Activated CD8-positive, alpha-beta memory T cell treated with anti-CD3 and anti-CD28 coated beads, Interleukin-2, amount 50 U/mL, for 24 hours (primary cell): Measurements from ENCODE around the gene ARHGAP26.

Experiments used
- DNase-seq: peaks from one replicate; pipeline ENCODE4 v3.0.0-alpha.2; 2020; ENCODE audit errors: extremely low read depth

Gene ARHGAP26

DNA sequence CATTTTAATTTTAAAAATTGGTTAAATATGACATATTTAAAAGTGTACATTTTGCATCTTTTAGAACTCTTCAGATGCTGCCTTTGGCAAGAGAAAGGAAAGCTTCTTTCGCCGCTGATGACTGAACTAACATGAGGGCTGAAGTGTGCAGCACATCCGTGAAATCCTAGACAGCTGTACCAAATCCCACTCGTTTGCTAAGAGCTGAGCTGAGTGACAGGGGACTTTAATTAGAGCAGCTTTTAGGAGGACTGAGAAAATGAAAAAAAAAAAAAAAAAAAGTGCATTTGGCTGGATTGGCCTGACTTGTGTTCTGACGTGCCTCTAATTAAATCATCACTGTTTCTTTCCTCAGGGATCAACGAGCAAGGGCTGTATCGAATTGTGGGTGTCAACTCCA is 271.3 kb downstream of the ARHGAP26 start:
- no peak for DNase-seq

DNA sequence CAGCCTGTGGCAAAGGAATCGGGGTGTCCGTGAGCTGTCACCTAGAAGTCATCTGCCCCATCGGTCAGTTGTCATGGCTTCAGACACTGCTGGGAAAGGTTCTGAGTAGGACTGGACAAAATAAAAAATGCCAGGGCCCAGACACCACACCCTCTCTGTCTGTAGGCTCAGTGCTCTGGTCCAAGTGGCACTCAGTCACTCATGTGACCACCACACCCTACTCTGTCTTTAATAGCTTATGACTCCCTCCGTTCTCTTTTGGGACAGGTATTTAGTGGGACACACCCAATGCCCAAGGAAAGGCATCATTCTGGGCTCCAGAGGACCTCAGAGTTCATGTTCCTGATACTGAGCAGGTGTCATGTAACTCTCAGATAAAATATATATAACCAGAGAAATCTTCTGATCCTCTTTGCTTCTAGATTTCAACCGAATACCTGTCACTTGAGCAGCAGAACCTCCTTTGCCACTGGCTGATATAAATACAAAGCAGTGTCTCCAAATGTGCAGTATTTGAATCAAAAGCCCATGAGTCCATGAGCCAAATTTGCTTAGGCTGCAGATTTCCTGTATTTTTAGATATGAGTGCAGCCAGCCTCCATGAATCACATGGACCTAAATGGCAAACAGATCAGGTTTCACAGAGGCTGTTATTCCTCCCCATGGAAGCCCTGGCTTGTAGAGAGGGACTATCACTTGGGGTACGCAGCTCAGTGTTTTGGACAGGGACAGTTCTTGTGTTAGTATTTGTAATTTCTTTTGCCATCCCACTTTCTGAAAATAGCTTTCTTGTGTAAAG is 272.0 kb downstream of the ARHGAP26 start:
- DNase-seq = no peak

DNA sequence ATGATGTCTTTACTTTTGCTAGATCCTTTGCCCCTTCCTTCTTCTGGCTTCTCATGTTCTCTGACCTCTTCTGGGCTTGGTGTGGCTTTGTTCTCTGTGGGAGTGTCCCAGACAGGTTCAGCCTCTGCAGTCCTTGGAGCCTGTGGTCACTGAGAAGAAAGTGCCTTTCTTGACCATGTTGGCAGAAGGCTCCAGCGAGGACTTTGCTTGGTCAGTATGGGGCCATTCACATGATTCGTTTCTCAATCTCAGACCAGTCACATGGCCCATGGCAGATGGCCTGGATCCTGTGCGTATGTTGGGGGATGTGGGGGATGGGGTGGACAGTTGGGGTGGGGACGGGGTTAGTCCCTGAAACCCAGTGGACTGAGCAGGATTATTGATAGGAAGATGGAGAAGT is 274.1 kb downstream of the ARHGAP26 start:
- DNase-seq = no peak

DNA sequence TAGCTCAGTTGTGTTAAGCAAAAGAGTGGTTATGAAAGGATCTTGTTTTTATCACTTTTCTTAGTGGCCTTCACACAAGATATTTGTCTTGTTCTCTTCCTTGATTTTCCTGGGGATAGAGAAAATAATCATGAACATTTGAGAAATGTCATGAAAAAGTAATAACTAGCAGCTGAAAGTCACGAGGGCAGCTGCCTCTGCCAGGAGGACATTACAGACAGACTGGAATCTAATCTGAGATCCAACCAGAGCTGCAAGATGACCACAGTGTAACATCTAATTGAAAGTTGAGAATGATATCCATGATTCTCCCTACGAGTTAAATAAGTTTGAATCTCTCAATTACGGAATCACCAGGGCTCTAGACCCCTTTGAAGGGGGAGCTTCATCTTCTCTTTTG is 274.9 kb downstream of the ARHGAP26 start:
- DNase-seq = no peak

DNA sequence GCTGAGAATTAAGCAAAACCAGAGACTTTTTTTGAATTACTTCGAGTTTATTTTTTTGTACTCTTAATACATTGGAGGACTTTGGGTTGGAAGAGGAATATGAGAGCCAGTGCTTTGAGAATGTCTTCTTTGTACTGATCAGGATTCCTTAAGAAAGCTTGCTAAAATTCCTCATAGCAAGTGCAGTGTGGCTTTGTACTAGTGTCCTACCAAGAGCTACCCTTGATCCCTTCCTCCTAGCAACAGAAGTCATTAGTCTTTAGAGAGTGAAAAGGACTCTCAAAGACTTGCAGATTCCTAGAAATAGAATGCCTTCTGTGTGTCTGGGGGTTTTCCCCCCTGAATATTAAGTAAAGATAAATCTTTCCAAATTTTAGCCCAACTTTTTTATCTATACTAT is 276.1 kb downstream of the ARHGAP26 start:
- DNase-seq = no peak

DNA sequence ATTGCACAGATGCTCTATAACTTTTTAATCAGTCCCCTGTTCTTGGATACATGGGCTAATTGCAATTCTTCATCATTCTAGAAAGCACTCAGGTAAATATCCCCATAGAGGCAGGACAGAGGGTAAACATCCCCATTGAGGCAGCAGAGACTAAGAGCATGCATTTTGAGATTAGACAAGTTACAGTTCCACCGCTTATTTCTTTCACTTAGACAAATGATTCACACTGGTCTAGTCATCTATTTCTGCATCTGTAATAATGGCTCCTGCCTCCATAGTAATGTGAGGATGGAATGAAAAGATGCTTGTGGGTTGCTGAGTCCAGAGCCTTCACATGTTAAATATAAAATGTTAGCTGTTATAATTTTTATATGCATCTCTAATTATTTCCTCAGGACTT is 276.9 kb downstream of the ARHGAP26 start:
- no peak for DNase-seq

DNA sequence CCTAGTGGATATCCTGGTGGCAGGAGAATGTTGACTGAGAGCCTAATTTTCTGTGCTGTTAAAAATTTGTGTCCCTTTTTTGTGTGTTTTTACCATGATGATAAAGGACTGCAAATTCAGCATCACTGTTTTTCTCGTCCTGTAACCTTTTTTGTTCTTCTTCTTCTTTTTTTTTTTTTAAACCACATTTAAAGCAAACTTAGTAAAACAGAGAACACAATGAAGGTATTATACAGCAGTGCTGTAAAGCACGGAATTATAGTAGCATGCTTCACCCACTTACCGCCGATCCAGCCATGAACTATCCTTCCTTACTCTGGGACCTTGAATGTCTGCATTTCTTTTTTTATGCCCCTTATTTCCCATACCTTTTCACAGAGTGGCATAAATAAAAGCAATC is 280.0 kb downstream of the ARHGAP26 start:
- no peak for DNase-seq

DNA sequence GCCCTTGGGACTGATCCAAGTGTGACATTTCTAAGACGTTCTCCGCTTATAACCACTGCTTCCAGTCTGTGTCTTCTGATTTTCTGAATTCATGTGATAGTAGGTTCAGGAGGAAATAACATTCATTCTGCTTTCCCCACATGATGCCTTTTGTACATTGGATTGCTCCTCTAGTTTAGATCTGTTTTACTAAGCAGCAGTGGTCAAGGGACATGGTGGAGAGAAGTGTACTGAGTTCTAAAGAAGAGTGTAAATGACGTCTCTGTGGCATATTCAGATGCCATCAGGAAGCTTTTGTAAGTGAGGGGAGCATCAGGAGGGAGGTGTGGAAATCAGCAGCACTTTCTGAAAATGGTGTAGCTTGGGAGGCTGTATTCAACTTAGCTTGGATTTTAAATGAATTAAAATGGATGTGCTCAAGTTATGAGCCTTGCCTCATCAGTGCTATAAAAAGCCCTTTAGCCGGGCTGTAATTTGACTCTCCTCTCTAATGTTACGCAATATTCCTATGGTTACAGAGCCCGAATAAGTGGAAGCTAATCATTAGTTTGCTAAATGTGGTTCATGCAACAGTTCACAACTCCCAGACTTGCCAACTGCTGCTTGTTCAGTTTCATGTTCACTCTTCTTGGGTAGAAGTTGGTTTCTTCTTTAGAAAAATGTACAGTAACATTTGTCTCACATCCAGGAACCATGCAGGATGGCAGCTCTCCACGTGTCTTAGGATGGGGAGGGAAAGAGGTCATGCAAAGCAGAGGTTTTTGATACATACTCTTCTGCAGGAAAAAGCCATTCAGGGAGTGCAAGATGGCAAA is 281.3 kb downstream of the ARHGAP26 start:
- DNase-seq = no peak

DNA sequence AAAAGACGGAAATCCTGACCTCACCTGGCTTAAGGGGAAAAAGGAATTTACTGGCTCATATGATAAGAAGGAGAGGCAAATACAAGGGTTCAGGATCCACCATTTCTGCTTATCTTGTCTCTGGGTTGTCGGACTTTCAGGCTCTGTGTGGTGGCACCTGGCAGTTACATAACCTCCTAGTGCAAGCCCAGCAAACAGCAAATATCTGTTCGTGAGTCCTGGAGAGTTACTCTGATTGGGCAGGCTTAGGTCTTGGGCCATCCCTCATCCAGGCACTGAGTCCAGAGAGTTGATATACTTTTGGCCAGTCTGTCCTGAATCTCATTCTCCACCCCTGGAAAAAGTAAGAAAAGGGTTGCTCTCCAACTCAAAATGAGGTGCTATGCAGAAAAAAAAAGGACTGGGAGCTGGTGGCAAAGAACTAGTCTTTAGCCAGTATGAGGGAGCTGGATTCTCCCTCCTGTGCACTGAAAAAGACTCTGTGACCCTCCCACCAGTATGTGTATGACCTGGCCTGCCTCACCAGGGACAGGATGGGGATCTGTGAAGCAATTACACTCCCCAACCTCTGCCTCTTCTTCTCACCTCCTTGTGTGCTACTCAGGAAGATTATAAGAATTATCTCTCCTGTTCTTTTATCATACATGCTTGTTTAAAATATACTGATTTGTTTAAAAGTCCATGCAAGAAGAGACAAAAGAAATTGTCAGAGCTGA is 282.9 kb downstream of the ARHGAP26 start:
- DNase-seq = no peak

DNA sequence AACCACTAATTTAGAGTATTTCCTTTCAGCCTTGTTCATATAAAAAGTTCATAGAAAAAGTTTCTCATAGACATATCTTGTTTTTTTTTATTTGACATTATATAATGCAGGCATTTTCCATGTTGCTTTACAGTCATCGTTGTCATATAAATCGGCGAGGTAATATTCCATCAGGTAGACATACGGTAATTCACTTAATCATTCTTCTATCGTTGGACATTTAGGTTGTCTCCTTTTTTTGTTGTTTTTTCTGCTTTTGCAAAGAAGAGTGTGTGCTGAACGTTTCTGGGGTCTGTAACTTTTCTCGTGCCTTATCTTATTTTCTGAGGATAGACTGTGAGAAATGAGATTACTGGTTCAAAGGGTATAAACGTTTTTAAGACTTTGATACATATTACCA is 283.6 kb downstream of the ARHGAP26 start:
- no peak for DNase-seq

DNA sequence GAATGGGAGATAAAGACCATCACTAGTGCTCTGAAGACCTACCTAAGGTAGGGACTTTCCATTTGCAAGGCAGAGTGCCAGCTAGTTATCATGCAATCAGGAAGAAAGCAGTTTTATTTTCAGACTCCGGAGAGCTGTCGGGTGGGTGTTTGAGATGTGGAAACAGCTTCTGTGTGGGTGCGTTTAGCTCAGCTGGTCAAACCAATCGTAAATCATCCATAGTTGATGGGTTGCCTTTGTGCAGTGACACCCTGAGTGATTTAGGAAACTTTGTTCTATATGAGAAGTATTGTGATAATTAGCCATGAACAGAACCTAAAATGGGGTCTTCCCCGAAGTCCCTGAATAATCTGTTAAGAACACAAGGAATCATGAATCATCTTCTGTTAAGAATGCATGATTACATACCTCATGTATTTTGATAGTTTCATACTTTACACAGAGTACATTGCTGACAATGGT is 284.3 kb downstream of the ARHGAP26 start:
- DNase-seq = no peak

DNA sequence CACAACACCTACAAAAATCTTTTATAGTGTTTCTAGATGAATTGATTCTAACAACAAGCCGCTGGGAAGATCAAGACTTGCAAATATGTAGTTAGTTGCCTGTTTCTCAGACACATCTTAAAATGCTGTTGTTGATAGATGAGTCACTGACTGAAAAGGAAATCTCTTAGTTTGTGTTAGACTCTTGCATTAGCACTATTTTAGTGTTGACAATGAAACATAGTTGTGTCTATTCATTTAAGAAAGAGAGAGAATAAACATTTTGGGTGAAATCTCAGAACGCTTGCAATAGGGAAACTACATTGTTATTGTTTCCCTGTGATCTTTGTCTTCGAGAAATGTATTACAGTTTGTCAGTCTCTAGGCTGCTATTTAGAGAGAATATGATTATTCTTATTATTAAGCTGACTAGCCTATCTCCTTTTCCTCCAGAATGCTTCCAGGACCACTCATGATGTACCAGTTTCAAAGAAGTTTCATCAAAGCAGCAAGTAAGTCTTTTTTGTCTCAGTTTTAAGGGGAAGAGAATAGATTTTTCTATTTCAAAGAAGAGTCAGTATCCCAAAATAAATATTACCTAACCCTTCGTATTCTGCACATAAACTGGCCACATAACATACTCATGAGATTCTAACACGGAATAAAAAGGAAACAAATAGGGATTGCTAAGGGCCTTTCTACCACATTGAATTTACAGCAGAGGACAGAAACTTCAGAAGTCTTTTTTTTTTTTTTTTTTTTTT is 285.6 kb downstream of the ARHGAP26 start:
- DNase-seq = no peak

DNA sequence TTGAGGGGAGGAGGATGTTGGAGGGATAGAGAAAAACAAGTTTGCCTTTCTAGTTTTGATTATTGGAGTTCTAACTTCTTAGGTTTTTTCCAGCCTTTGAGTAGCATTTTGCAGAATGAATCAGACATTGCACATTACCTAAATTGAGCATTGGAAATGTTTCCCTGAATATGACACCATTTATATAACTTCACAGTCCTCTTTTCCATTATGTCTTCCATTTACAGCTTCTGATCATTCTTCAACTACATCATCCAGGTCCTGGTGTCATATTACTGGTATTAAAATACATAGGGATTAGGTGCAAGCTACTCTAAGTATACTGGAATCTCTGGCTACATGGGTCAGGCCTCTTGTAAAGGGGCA is 286.1 kb downstream of the ARHGAP26 start:
- no peak for DNase-seq

DNA sequence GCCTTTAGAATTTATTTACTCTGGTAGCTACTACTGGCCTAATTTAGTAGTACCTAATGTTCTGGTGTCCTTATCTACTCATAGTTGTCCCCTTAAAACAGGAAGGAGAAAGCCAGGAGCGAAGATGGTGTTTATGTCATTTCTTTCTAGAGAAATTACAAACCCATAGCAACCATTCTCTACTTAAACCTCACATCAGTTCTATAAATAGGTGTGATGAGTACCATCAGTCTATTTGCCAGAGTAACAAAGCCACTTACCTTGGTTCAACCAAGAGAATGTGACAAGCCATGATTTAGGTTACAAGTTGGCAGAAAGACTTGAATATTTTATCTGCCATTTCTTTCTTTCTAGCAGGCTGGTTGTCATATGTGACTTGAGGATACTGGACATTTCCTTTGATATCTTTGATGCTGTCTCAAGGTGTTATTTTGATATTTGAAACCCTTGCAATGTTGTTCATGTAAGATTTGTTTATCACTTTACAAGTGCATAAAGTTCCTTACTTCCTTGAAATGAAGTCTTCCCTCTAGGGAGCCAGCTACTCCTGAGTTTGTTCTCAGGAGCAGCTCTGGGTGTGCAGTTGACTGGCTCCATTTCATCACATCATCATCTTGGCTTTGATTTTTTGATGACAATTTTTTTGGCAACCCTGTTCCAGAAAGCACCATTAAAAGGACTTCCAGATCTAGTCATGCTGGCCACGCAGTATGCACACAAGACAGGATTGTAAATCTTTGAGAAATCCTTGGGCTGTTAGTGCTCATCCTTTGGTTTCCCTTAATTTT is 286.8 kb downstream of the ARHGAP26 start:
- no peak for DNase-seq

DNA sequence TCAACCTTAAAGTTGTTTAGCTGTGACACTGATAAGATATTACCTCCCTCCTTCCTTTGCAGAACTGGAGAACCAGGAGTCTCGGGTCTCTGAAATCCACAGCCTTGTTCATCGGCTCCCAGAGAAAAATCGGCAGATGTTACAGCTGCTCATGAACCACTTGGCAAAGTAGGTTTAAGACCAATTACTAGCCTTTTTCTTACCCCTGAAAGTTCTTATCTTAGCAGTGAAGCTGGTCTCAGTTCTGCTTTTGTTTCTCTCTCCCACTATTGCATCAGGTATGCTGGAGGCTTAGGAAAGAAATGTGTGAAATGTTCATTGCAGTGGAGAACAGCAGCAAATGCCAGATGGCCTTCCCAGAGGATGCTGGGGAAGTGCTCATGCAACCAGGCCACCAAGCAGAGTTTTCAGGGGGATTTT is 287.4 kb downstream of the ARHGAP26 start:
- DNase-seq = no peak

DNA sequence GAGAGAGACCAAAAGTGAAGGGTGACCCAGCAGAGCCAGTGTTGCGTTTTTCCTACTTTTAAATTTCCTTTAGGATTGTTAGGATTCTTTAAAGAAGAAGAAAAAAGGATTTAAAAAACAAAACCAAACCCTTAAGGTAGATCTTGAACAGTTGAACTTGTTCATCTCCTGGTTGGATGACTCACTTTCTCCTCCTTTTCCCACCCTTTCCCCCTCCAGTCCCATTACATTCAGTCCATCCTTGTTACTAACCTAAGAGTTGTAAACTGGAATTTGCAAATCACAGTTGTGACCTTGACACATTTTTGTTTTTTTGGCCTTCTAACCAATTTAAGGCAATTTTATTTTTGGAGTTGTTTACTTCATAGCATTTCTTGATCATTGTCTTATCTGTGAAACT is 289.2 kb downstream of the ARHGAP26 start:
- no peak for DNase-seq

DNA sequence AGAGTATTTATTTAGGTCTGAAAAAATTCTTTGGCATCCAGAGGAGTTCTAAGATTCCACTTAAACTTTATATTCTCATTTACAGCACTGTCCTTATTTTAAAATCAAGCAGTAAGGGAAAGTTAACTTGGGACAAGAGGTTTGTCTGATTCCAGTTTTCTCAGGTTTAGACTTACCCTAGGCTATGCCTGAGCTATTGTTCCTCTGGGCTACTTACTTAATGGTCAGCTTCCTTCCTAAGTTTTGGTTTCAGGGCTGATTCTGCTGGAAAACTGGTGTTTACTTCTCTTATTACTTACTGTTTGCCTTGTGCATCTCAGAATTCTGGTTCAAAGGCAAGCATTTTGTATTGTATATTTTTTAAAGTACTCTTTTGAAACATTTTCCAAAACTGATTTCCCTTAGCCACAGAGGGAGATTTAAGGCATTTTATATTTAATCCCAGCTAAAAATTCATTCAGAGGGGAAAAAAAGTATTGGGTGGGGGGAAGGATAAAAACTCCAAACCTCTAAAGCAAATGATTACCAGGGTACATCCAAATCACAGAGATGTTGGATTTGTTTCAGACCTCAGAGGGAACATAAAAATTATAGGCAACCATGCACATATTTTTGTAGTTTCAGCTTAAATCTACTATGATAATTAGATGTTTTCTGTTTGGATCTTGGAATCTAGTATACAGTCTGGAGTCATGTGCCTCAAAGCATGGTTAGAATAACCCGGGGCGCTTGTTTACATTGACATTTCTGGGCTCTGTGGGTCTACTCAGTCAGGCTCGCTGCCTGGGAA is 290.0 kb downstream of the ARHGAP26 start:
- DNase-seq = no peak

DNA sequence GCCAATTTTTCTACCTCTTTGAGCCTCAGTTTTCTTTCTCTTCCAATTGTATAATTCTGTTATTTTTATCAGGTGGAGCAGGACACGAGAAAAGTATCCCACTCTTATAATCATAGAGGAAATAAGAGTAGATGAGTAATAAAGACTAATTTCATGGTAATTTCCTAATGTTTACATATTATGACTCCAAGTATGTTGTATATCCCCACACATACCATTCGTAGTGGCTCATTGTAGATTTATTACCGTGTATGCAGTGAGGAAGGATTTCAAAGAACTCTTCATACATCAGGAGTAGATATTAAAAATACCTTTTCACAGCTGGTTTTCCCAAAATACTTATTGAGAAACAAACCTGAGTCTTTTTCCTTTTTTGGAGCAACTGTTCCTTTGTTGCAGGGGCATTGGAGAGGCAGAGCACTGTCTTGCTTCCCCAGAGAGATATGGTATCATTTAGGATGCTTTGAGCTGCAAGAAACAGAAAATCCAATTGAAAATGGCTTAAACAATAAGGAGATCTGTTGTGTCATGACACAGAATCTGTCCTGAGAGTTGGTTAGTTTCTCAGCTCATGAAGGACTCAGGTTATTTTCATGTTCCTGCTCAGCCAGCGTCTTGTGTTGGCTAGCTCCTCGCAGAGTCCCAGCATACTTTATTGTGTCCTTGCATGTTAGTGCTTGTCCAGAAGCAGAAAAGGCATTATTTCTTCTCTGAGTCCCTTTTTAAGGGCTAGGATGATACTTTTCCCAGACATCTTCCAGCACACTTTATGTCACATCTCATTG is 291.2 kb downstream of the ARHGAP26 start:
- DNase-seq = no peak

DNA sequence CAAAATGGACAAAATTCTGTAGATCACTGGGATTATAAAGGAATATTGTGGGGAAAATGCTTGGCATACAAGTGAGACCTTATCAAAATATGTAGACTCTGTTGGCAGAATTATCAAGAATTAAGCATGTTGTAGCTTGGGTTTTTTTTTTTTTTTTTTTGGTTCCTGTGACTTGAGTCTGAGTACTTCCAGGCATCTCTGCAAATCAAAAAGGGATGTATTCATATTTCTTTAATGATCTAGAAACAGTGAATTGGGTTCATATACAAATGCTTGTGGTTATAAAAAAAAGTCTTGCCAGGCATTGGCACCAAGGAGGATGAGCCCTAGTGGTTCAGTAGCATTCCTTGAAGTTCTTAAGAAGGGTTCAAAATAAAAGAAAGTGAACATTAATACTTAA is 292.2 kb downstream of the ARHGAP26 start:
- no peak for DNase-seq
